Heart left ventricle (tissue), 13 donors: ENCODE measurements around the gene PTPRD.

Source experiments
- CTCF ChIP-seq, 12 donors: fragments of 200-600 bp; sonication (generic) in 4 of 12; IDR thresholded peaks; one replicate each; pipeline versions ENCODE4 v1.5.0 to v1.8.0; 2018 to 2022; ENCODE audit warnings: antibody characterized with exemption in 12 of 12, mild to moderate bottlenecking in 5 of 12
- POLR2A ChIP-seq, 2 donors: fragments of 450-650 bp; IDR thresholded peaks; one replicate each; pipeline ENCODE4 v1.6.1; 2017; ENCODE audit warnings: antibody characterized with exemption in 2 of 2, mild to moderate bottlenecking in 2 of 2, moderate library complexity in 2 of 2
- donor health status: ischemic (EF 13 %, LVEDD 7.1; RV severe dilation, severe dysfunction).
- donor health status: DM: no; HTN: yes; CAD: no.
- donor health status: DM: no; HTN: no; CAD: no.
- donor health status: ischemic (EF 25% LVEDD 6.9; RV normal size, moderate dysfunction).
- donor health status: ischemic (EF 25% LVEDD 5.7; RV mildly dilated, moderate dysfunction).
- donor health status: ischemic (EF 35%, LVEDD 5.7; RV mildly dilated, moderate dysfunction).
- donor health status: nonischemic (EF 11% LVEDD 7.7; RV severe dilation, severe dysfunction).
- donor health status: DM: yes; HTN: yes; CAD: no.
- donor health status: PGD.
- donor health status: ischemic (EF 29% LVEDD 5.4; RV normal size, mild dysfunction).
- donor health status: nonischemic (EF 23%, LVEDD 6.1; RV moderate dilation, normal function).

- no peak for TF ChIP-seq CTCF (IDR thresholded peaks at IDR 0.05)
- no peak for TF ChIP-seq POLR2A (IDR thresholded peaks at IDR 0.05)
These were observed 586.3 kb downstream of the PTPRD start for GRCh38 chr9:10026443-10026984.
